ENCODE measurements around the gene FAM181B.

DNA sequence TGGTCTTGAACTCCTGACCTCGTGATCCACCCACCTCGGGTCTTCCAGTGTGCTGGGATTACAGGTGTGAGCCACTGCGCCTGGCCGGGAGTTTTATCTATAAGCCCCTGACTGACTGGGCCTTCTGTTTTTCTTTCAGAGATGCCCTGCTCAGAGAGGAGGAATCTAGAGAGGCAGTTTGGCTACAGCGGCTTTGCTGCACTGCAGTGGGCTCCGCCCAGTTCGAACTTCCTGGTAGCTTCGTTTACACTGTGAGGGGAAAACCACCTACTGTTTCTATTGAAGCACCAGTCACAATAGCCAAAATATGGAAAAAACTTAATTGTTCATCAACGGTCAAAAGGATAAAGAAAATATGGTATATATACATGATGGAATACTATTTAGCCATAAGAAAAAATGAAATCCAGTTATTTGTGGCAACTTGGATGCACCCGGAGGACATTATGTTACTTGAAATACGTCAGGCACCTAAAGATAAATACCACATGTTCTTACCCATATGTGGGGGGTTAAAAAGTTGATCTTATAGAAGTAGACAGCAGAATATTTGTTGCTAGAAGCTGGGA, 31.9 kb upstream of the FAM181B start:
- TF ChIP-seq CTCF (IDR thresholded peaks at IDR 0.05), result no peak
- no peak for TF ChIP-seq REST (IDR thresholded peaks at IDR 0.05; ENCODE audit: low read depth, low read length)
- no peak for TF ChIP-seq POLR2AphosphoS5 (IDR thresholded peaks at IDR 0.05; ENCODE audit: low read depth, low read length)
- TF ChIP-seq IRF3 (IDR thresholded peaks at IDR 0.05; ENCODE audit: low read depth, low read length), result no peak
- no peak for TF ChIP-seq EZH2phosphoT487 (IDR thresholded peaks at IDR 0.05; ENCODE audit: borderline replicate concordance, low read depth)
- no peak for TF ChIP-seq TAF1 (IDR thresholded peaks at IDR 0.05; ENCODE audit: borderline replicate concordance, low read depth, low read length)
